ENCODE data around the gene BRDT. TPM values are rescaled to one million over a fixed set of nuclear protein-coding genes. Genes with fewer than 3 reads are reported as not detected.

Gene BRDT
- total and polyA plus RNA-seq, 2 of the 13 experiments (the other 11 are each of a cell fraction or from before 2014, with no cell fraction given): not detected

GRCh38 chr1:91913018-91913417 is 36.2 kb upstream of the BRDT start:
- H3K9me3 ChIP-seq (ENCODE audit: low read length): no peaks in the 10 kb centered on the region
- ChIA-PET POLR2A (no interaction called here), CTCF (ENCODE audit: low intra/inter-chr PET ratio, low total read pairs) (no interaction called here)
- DNase-seq (ENCODE audit: low spot score) (no peak), ATAC-seq (no peak), FAIRE-seq (no peak)
- WGBS (ENCODE audit: low lambda C conversion rate): 35% methylated on average over 3 of the region's 3 CpGs
- no peak overlapping the region for H3K27ac ChIP-seq (ENCODE audit: extremely low read length, insufficient read depth, low read length)
- H3K4me2 ChIP-seq (ENCODE audit: low read depth, low read length): no peak overlapping the region
- H3K4me1 ChIP-seq (ENCODE audit: insufficient read depth, low read length): peaks cover 26% of the 10 kb centered on the region
- no peaks in the 10 kb centered on the region for H3K79me2 ChIP-seq (ENCODE audit: insufficient read depth, low read length)
- no peaks in the 10 kb centered on the region for H4K20me1 ChIP-seq (ENCODE audit: insufficient read depth, low read length)
- BruUV-seq (replicated peaks): no TSS peak
- H3K4me3 ChIP-seq (replicated peaks in 1 of 3; ENCODE audit: insufficient read depth in 1 of 3, low read depth in 2 of 3, low read length in 3 of 3): no peak overlapping the region
- intact Hi-C loops (cut with micrococcal nuclease; ENCODE audit: unreplicated experiment) (no loop called here), in situ Hi-C loops (cut with HindIII; ENCODE audit: extremely low pct_ligation_motif_present, low pct_unique_long_range_greater_than_20kb) (no loop called here)
- H2AFZ ChIP-seq (ENCODE audit: low read length): no peak overlapping the region
- H3K36me3 ChIP-seq (replicated peaks in 1 of 2; ENCODE audit: control insufficient read depth in 1 of 2, insufficient read depth in 2 of 2, low read length in 2 of 2): no peaks in the 10 kb centered on the region
- no peak overlapping the region for H3K9ac ChIP-seq (ENCODE audit: insufficient read depth, low read depth, low read length)
- TF ChIP-seq ATM (IDR thresholded peaks at IDR 0.05; ENCODE audit: borderline replicate concordance) (no peak), DBP (CRISPR knock-in tag; IDR thresholded peaks at IDR 0.05; ENCODE audit: not compliant biosample characterization) (no peak), TCF12 (IDR thresholded peaks at IDR 0.05) (no peak), TCF12 (CRISPR knock-in tag; IDR thresholded peaks at IDR 0.05) (no peak), NFE2L2 (IDR thresholded peaks at IDR 0.05; ENCODE audit: low read length) (no peak), ZBTB39 (CRISPR knock-in tag; IDR thresholded peaks at IDR 0.05) (no peak), ZBTB21 (CRISPR knock-in tag; IDR thresholded peaks at IDR 0.05) (no peak), SYNCRIP (IDR thresholded peaks at IDR 0.05; ENCODE audit: insufficient read depth, low read depth, low read length) (no peak)
- H3K27me3 ChIP-seq (ENCODE audit: control insufficient read depth in 1 of 2, insufficient read depth in 2 of 2, low read length in 2 of 2): no peaks in the 10 kb centered on the region; a peak in 1 of 5 replicates

All from HepG2 (cell line).